LHCN-M2 (cell line): Measurements from ENCODE around the gene NGFR. TPM values are rescaled to one million over a fixed set of nuclear protein-coding genes. Genes with fewer than 3 reads are reported as not detected.
A peak's percentile ranks its signal among the peaks of the same experiment; 100 is the strongest.
"Not testable (repeated sequence)": the region's sequence is repeated elsewhere in the genome, so short reads cannot be mapped to it uniquely, and the experiment has no call there.

Experiments
- DNase-seq: peaks from one replicate; pipeline ENCODE4 v3.0.0-alpha.2; 2012; ENCODE audit warnings: low read depth
- total RNA-seq: library from RNA; depleted of rRNA; stranded (reverse); fragments of >200 nt; gene quantifications from 2 replicates; pipeline ENCODE4 v1.2.3, GENCODE V29; 2014

NGFR gene
- total RNA-seq, 1 experiment from 2014 or later = 40.2 TPM

GRCh38 chr17:49496183-49496866 is 1.2 kb downstream of the NGFR start:
- DNase-seq = peak; percentile 29

GRCh38 chr17:49496867-49497147 is 1.7 kb downstream of the NGFR start:
- no peak for DNase-seq

GRCh38 chr17:49497148-49498028 is 2.3 kb downstream of the NGFR start:
- DNase-seq = no peak

- no peak for DNase-seq
These were observed 3.0 kb downstream of the NGFR start for GRCh38 chr17:49498029-49498615.

- no peak for DNase-seq
These were observed 6.4 kb downstream of the NGFR start for GRCh38 chr17:49501496-49501895.

- no peak for DNase-seq
These were observed 7.2 kb downstream of the NGFR start for GRCh38 chr17:49502254-49502653.

GRCh38 chr17:49502680-49503079 is 7.6 kb downstream of the NGFR start:
- not testable (repeated sequence) for DNase-seq

- no peak for DNase-seq
These were observed 9.3 kb downstream of the NGFR start for GRCh38 chr17:49504369-49504768.

GRCh38 chr17:49505854-49506253 is 10.8 kb downstream of the NGFR start:
- no peak for DNase-seq

GRCh38 chr17:49506282-49506681 is 11.2 kb downstream of the NGFR start:
- no peak for DNase-seq

- DNase-seq = no peak
These were observed 13.2 kb downstream of the NGFR start for GRCh38 chr17:49508061-49508865.

- DNase-seq = no peak
These were observed 13.9 kb downstream of the NGFR start for GRCh38 chr17:49508866-49509587.

GRCh38 chr17:49509588-49509917 is 14.5 kb downstream of the NGFR start:
- DNase-seq = no peak

GRCh38 chr17:49510059-49510719 is 15.1 kb downstream of the NGFR start:
- DNase-seq = no peak

- DNase-seq = no peak
These were observed 15.6 kb downstream of the NGFR start for GRCh38 chr17:49510720-49511110.

- DNase-seq = no peak
These were observed 16.7 kb downstream of the NGFR start for GRCh38 chr17:49511810-49512209.

GRCh38 chr17:49512296-49513043 is 17.4 kb downstream of the NGFR start:
- DNase-seq = no peak

- DNase-seq = no peak
These were observed 17.9 kb downstream of the NGFR start for GRCh38 chr17:49513044-49513395.

- DNase-seq = no peak
These were observed 18.5 kb downstream of the NGFR start for GRCh38 chr17:49513641-49514040.

- DNase-seq = no peak
These were observed 19.1 kb downstream of the NGFR start for GRCh38 chr17:49514071-49514721.
